T-cell (primary cell): Measurements from ENCODE around the gene MKLN1. TPM values are rescaled to one million over a fixed set of nuclear protein-coding genes. Genes with fewer than 3 reads are reported as not detected.

Experiments
- total RNA-seq, 35 experiments: library from RNA in 6 of 35; stranded (reverse) in 6 of 35; fragments of 120-200 nt in 1 of 35; gene quantifications; one replicate each; pipeline versions ENCODE4 v1.2.1 to v1.2.4 and lab custom pipeline; 2013 to 2026

Gene MKLN1
- total RNA-seq, 5 donors from 2014 or later (not counting 1 experiment from before 2014, with no cell fraction given): 43.9 to 63.3 (median 46.5) TPM

Other genes starting within 250 kb of the MKLN1 start
- 1 to 10 TPM in 3 of 5 donors, under 1 TPM in 2; 0.63 to 2.6 (median 1.5) TPM for gene PODXL, start 228.8 kb downstream of the MKLN1 start, total RNA-seq